GM21367 (cell line): ENCODE measurements around the gene KLHDC3.

ENCODE experiments used
- ATAC-seq: cut with Tn5 transposase; IDR thresholded peaks from one replicate; pipeline ENCODE4 v1.9.1; 2021; ENCODE audit not compliant: unreplicated experiment

The KLHDC3 gene

DNA sequence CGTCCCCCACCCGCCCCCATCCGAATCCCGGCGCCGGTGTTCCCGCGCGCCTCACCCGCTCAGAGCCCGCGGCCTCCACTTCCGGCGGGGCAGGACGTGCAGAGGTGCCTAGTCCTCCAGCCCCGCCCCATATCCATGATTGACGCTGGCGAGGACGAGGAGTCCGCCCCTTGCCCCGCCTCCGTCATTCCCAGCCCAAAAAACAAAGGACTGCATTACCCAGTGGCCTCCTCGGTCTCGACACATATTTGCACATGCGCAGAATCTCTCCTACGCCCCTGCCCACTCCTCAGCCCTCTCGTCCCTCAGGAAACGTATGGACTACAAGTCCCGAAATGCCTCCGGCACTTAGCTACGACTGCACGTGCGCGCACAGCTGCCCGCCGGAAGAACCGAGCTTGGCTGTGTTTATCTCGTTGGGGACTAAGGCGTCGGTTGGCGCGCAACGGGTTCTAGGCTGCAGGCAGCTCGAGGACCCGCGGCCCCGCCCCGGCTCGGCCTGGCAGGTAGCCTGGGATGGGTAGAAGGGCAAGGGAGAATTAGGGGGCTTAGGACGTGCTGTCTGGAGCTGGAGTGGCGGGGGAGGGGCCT lies at the start of gene KLHDC3, which contains the start of gene MEA1:
Gene KLHDC3 (plus strand): TSS at position 407 of the 591 bp plus-strand sequence. CDS start 2,944 bp downstream, outside the sequence.
Gene MEA1 (minus strand): TSS at position 104 of the 591 bp plus-strand sequence. CDS start 133 bp downstream, outside the sequence.
- ATAC-seq: peak; percentile 76

DNA sequence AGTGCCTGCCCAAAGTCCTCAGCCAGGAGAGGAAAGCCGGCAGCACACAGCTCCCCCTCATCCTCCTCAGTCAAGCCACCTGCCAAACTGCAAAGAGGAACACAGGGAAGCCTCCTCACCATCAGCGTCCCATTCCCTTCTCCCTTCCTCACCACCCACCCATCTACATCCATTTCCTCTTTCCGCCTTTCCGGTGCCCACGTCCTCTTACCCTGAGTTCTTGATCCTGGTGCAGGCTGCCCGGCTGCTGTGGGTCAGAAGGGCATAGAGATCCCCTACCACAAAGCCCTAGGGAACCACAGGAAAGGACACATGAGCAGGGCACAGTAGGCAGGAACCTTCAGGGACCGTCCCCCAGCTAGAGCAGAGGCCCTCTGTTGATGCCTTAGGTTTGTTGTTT lies 47.5 kb upstream of the KLHDC3 start:
- ATAC-seq: no peak

GRCh38 chr6:42967228-42967627 lies 46.8 kb upstream of the KLHDC3 start:
- no peak for ATAC-seq

GRCh38 chr6:42968126-42968701 lies 45.8 kb upstream of the KLHDC3 start:
- ATAC-seq: no peak

- no peak for ATAC-seq
These were observed 45.3 kb upstream of the KLHDC3 start for GRCh38 chr6:42968783-42969182.

DNA sequence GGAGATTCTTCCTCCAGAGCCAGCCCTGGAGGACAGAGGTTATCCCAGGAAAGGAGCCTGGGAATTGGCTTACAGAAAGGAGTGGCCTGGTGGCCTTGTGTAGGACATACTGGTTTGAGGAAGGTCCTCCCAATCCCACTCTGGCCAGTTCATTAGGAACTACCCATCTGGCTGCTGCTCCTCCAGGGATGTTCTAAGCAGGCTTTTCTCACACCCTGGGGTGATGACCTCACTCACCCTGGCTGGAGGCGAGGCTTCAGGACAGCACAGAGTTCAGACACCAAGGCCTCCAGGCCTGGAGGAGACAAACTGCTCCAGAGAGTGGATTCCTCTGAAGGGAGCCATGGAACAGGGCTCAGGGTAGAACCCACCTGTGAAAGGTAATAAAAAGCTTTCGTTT lies 44.6 kb upstream of the KLHDC3 start:
- no peak for ATAC-seq

DNA sequence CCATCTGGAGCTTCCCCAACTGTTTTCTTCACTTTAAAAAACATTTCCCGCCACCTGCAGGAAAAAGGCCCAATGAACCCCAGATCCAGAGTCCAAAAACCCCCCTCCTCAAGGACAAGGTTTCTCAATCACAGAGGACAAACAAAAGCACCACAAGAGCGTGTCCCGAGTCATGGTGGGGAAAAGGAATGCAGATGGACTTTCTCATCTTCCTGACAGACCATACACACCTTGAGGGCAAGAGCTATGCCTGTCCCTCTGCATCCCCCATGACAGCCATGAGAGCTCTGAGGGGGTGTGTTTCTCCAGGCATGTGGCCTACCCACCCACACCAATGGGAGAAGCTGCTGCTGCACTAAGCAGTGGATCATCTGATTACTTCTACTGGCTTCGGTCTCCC lies 44.1 kb upstream of the KLHDC3 start:
- no peak for ATAC-seq

- ATAC-seq: no peak
These were observed 43.0 kb upstream of the KLHDC3 start for GRCh38 chr6:42970871-42971612.

DNA sequence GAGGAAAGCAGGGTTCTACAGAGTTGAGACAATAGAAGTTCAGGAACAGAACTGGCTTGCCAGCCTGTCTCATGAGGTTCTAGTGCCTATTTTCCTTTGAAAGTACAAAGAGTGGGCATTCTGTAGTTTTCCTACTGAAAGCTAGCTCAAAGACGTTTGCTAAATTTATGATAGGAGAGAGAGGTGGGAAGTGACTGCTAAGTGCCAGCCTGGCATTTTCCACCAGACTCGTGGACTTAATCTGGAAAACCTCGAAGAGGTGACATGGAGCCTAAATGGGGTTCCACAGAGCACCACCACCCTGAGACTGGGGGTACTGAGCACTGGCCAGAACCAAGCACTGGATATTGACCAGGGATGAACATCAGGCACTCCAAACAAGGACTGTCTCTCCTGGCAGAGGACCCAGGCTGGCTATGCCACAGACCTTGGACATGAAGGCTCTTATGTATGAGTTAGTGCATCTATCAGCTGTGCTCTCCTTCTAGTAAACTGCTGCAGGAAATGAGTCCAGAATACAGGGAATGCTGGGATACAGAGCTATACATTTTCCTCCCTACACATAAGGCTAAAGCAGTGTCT lies 42.2 kb upstream of the KLHDC3 start:
- ATAC-seq: no peak

- ATAC-seq: no peak
These were observed 40.1 kb upstream of the KLHDC3 start for GRCh38 chr6:42973926-42974325.

GRCh38 chr6:42974919-42975505 lies 39.0 kb upstream of the KLHDC3 start:
- no peak for ATAC-seq

- ATAC-seq: no peak
These were observed 35.6 kb upstream of the KLHDC3 start for GRCh38 chr6:42978487-42978838.

DNA sequence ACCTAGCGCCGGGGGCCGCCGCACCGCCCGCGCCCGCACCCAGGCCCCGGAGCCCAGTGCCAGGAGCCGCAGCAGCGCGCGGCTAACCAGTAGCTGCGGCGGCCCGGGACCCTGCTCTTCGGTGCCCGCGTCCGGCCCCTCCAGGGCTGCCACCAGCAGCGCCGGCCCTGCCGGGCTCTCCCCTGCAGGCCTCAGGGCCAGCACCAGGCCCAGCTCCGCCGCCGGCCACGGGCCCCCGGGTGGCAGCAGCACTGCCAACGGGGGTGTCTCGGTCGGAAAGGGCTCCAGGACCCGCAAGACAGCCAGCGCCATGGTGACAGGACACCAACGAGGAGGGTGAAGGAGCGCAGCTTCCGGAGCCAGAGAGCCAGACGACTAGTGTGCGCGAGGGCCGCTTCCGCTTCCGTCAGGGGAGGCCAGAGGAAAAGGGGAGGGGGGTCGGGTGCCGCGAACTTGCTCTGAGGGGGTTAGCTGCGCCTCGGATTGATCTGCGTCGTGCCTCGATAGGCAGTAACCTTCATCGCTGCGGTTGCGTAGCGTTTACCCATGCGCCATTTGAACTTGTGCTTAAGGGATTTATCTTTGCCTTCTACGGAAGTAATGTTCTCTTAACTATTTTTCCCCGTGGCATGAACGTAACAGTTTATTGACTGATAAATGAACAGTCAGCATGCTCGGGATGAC lies 35.1 kb upstream of the KLHDC3 start, which contains the start of gene PEX6:
Gene PEX6 (minus strand): TSS at position 343 of the 684 bp plus-strand sequence. CDS start 31 bp downstream, at position 312.
- ATAC-seq: peak; percentile 61

DNA sequence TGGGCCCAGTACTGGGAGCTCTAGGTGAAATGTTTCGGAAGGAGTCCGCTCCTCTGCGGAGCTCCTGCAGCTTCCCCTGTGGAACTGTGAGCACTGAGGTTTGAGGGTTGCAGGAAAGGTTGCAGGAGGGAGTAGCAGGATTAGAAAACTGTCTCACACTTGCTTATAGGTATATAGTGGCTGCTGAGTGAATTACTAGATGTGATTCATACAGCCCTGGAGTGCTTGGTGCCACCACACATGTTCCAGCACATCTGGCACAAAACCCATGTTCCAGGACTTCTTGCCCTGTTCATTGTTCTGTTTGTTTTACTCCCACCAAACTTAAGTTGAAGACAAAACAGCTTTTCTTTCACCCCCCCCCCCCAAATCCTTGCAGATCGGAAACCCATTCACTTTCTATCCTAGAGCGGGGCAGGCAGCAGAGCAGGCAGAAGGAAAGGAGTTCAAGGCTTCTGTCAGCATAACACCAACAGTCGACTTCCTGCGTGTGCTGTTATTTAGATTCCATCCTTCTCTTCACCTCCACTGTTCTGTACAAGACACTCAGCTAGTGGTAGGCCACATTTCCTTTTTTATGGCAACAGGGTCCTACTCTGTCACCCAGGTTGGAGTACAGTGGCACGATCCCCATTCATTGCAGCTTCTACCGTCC lies 34.4 kb upstream of the KLHDC3 start:
- no peak for ATAC-seq

- no peak for ATAC-seq
These were observed 32.2 kb upstream of the KLHDC3 start for GRCh38 chr6:42981836-42982235.

- peak; percentile 84 for ATAC-seq
These were observed 29.8 kb upstream of the KLHDC3 start, which contains the start of gene PPP2R5D for GRCh38 chr6:42984001-42984923. TSS of gene PPP2R5D (plus strand) at chr6:42984570. CDS start at chr6:42984678, 108 bp downstream.

DNA sequence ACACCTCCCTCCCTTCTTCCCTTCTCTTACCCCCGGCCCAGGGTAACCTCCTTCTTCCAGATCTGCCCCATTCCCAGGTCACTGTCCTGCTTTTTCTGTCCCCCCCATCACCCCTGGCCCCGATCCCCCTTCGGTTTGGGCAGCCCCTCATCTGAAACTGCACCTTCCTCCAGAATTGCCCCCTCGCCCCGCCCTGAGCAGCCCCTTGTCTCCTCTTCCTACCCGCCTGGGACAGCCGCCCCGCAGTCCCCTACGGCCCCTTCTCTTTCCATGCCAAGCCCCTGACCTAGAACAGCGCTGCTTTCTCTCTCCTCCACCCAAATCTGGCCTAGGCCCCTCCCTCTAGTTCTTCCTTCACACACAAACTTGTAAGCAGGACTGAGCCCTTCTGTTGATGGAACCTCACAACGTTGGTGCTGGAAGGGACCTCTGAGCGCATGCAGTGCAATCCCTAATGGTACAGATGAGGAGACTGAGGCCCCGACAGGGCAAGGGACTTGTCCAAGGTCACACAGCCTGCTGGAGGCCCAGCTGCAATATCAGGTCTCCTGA lies 29.0 kb upstream of the KLHDC3 start:
- ATAC-seq: no peak

DNA sequence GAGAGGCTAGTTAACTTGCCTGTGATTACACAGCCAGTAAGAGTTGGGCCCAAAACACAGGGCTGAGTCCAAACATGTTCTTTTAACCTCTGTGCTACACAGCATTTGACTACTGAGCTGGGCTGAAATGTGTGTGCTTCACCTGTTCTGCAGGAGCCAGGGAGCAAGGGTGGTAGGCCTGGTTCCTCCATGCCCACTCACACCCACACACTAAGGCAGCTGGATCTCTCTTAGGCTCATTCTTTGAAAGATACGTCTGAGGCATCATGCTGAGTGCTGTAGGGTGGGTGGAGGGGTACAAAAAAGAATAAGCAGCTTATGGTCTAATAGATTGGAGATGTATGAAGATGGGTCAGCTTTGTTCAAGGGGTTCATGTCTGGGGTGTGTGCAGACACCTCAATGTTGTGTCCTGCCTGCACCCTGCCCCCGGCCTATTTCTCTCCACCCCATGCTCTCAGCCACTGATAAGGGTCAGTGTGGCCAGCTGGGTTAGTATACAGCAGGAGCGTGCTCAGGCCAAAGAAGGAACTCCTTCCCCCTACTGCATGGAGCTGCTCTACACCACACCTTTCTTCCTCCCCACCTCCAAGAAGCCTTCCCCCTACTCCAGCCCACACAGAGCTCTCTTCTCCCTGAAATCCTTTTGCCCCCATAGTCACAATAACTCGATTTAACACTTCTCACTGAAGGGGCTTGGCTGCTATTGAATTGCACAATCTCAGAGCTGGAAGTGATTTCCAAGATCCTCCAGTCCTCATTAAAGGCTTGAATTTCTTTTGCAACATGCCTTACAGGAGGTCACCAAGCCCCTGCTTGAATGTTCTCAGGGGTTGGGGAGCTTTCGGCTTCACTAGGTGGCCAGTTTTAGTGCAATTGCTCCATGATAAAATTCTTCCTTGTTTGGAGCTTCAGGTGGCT lies 26.3 kb upstream of the KLHDC3 start:
- ATAC-seq: no peak
